ENCODE results near the gene KLRF2.

The KLRF2 gene

GRCh38 chr12:9902539-9903228 is 21.4 kb downstream of the KLRF2 start:
- no peak overlapping the region for H3K4me3 ChIP-seq (ENCODE audit: low read depth, low read length)
- TF ChIP-seq CTCF (conservative IDR thresholded peaks at IDR 0.05; ENCODE audit: low read depth, low read length), result no peak
- DNase-seq (ENCODE audit: low read depth), result no peak

GRCh38 chr12:9906873-9907272 is 25.6 kb downstream of the KLRF2 start:
- no peak overlapping the region for H3K4me3 ChIP-seq (ENCODE audit: low read depth, low read length)
- DNase-seq (ENCODE audit: low read depth), result no peak
- TF ChIP-seq CTCF (conservative IDR thresholded peaks at IDR 0.05; ENCODE audit: low read depth, low read length), result no peak

GRCh38 chr12:9907769-9908168 is 26.5 kb downstream of the KLRF2 start:
- no peak for DNase-seq (ENCODE audit: low read depth)
- H3K4me3 ChIP-seq (ENCODE audit: low read depth, low read length), result no peak overlapping the region
- TF ChIP-seq CTCF (conservative IDR thresholded peaks at IDR 0.05; ENCODE audit: low read depth, low read length), result no peak

GRCh38 chr12:9908350-9908749 is 27.1 kb downstream of the KLRF2 start:
- TF ChIP-seq CTCF (conservative IDR thresholded peaks at IDR 0.05; ENCODE audit: low read depth, low read length), result no peak
- no peak overlapping the region for H3K4me3 ChIP-seq (ENCODE audit: low read depth, low read length)
- DNase-seq (ENCODE audit: low read depth), result no peak

GRCh38 chr12:9909724-9910123 is 28.4 kb downstream of the KLRF2 start:
- TF ChIP-seq CTCF (conservative IDR thresholded peaks at IDR 0.05; ENCODE audit: low read depth, low read length), result no peak
- H3K4me3 ChIP-seq (ENCODE audit: low read depth, low read length), result no peak overlapping the region
- DNase-seq (ENCODE audit: low read depth), result no peak

GRCh38 chr12:9910716-9911421 is 29.6 kb downstream of the KLRF2 start:
- no peak for TF ChIP-seq CTCF (conservative IDR thresholded peaks at IDR 0.05; ENCODE audit: low read depth, low read length)
- H3K4me3 ChIP-seq (ENCODE audit: low read depth, low read length), result no peak overlapping the region
- DNase-seq (ENCODE audit: low read depth), result peak; percentile 36

GRCh38 chr12:9911708-9912107 is 30.4 kb downstream of the KLRF2 start:
- no peak overlapping the region for H3K4me3 ChIP-seq (ENCODE audit: low read depth, low read length)
- no peak for DNase-seq (ENCODE audit: low read depth)

More at GRCh38 chr12:9911708-9912107, 30.4 kb downstream of the KLRF2 start:
- no peak for TF ChIP-seq CTCF (conservative IDR thresholded peaks at IDR 0.05; ENCODE audit: low read depth, low read length)
